ENCODE results near the gene RIOX2.
A peak's percentile ranks its signal among the peaks of the same experiment; 100 is the strongest.

Gene RIOX2

DNA sequence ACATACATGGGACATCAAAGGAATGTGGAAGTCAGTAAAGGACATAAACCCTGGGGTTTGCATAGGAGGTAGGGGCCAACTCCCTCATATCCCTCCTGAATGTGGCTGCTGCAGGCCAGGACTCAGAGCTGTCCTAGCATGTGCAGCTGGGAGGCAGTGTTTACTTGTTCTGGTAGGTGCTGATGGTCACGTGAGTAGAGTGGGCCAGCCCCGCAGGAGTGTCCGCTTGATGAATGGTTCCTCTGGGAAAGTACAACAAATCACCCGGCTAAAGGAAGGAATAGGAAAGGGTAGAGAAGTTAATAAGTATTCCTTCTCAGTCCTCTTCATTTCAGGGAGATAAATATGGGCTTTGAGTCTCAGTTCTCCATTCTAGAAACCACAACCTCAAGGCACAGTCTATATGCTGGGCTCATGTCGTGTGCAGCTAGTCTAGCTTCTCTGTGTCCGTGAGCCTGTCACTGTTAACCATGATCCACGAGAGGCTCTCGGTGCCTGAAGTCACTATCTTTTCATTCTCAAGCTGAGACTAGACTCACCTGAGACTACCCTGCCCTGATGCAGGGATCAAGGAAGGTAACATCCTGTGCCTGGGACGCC, 17.9 kb downstream of the RIOX2 start:
- DNase-seq (ENCODE audit: low read depth), result no peak

DNA sequence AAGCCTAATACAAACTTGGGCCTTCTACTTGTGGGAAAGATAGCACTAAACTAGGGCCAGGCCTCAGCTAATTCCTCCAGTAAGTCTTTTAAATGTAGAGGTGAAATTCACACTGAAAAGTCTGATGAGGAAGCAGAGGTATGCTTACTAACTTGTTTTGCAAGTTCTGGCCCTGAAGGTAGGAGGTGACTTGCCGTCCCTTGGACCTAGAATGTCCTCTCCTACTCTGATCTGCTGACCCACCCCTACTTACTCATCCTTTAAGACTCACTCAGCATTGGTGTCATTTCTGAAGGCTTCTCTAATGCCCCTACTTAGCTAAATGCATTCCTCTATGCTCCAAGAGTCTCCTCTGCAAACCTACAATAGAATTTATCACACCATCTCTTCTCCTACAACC, 19.4 kb downstream of the RIOX2 start:
- DNase-seq (ENCODE audit: low read depth), result no peak

DNA sequence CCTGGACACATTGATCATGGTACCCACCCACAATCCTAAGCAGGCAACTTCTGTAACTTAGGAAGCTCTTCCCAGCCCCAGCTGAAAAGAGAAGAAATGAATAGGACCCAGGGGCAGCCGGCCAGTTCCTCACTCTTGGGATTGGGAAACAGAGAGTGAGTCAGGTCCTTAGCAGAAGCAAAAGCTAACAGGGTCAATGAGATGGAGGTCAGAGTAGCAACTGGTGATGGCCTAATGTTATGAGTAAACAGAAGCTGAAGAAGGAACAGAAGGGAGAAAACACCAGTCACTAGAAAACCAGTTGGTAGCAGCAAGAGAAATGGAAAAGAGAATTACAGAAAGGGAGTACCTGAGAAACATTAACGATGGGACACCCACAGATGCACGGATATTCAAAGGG, 20.0 kb downstream of the RIOX2 start:
- peak; percentile 96 for DNase-seq (ENCODE audit: low read depth)

DNA sequence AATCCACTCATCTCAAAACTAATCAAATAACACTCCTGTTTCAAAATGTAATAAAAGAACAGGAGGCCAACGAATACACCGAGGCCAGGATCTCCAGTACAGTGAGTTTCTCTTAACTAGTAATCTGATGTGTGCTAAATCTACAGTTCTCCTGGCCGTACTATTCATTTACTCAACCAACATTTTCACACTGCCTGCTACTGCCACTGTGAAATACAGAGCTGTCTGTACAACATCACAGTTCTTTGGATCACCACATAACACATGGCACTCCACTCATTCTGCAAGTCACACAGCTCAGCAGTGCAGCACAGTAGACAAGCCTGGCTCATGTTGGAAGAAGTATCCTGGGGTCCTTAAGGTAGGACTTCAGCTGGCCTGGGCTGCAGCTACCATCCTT, 21.9 kb downstream of the RIOX2 start:
- no peak for DNase-seq (ENCODE audit: low read depth)

DNA sequence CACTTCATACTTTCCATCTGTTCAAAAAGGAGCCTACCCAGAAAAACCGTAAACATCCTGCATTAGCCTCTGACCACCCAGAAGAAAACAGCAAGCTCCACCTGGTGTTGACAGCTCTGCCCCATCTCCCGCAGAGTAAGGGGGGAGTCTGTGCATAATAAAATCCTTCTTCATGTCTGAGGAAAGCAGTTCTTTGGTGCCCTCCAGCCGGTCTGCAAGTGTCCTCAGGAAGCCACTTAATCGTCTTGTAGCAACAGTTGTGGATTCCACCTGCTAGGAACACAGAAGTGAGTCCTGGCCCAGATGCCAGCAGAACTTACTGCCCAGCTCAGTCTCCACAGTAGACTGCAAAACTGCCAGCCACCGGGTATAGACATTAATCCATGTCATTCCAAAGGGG, 22.5 kb downstream of the RIOX2 start:
- DNase-seq (ENCODE audit: low read depth), result no peak

DNA sequence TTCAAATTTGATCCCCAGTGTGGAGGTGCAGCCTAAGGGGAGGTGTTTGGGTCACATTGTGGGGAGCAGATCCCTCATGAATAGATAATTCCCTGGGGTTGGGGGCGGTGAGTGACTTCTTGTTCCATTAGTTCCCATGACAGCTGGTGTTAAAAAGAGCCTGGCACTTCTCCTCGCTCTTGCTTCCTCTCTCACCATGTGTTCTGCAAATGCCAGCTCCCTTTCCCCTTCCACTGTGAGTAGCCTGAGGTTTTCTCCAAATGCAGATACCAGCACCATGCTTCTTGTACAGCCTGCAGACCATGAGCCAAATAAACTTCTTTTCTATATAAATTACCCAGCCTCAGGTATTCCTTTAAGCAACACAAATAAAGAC, 23.1 kb downstream of the RIOX2 start:
- DNase-seq (ENCODE audit: low read depth), result no peak

DNA sequence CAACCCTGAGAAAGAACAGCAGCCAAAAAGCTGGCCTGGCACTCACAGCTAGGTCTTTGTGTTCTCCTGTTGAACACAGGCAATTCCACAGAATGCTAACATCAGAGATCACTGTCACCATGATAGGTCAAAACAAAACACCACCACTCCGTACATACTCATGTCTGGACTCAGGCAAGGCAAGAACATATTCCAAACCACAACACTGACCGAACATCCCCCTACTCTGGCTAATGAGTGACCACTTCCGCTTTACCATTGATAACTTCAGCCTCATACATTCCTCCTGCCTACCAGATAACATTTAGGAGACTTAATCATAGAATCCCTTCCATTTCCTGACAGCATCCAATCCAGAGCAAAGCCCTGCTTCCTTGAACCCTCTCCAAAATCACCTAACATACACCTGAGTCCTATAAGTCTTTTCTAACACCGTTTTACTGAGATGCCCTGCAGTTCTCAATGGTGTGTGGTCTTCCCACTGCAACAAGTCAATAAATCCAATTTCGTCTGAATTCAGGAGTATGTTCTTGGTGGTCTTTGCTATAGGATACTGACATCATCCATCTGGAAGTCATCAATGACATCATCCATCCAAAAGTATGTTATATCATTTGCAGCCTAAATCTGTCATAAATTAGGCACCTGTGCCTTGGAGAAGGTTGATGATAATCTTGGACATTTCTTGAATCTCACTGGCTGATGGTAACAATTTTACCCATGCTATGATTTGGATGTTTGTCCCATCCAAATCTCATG, 23.7 kb downstream of the RIOX2 start:
- DNase-seq (ENCODE audit: low read depth), result no peak

DNA sequence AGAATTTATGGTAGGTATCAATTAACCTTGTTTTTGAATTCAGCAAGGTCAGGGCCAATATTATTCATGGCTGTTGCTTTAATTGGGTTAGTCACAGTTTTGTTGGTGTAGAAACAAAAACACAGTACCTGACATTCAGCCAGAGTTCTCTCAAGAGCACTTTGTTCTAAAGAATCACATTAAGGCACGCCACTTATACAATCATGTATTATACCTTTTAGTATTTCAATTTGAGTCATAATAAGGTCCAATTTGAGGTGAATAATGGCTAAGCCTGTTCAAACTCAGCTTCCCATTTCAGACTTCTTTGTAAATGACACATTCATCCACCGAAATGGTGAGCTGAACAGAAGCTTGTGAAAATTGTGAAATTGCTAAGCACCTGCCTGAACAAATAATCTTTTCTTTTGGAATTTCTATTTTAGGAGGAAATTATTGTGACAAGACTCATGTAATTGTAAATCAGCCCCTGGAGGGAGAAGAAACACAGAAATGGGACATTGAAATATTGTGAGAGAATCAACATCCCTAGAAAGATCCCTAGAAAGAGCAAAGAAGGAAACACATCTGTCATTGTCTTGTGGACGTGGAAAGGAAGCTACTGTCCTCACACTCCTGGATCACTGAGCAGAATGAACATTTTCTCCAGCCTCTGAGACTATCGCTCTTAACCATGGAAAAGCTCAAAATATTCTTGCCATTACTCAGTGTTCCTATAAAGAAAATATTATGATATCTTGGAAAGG, 29.3 kb downstream of the RIOX2 start:
- DNase-seq (ENCODE audit: low read depth), result no peak

DNA sequence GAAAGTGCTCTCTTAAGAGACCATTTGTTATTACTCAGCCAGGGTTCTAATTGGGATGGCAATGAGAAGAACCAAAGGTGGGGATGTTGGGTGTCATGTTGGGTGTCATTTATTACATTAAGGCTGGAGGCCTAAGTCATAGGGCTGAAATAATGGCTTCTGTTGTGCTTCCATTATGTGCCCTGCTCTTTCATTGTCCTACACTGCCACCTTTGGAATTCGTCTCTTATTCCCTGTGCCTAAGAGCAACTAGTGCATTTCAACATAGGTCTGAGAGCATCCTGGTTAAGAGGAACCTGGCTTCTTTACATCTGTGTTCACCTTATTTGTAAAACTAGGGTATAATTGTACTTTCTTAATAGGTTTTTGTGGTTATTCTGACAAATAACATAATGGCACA, 32.2 kb downstream of the RIOX2 start:
- no peak for DNase-seq (ENCODE audit: low read depth)

DNA sequence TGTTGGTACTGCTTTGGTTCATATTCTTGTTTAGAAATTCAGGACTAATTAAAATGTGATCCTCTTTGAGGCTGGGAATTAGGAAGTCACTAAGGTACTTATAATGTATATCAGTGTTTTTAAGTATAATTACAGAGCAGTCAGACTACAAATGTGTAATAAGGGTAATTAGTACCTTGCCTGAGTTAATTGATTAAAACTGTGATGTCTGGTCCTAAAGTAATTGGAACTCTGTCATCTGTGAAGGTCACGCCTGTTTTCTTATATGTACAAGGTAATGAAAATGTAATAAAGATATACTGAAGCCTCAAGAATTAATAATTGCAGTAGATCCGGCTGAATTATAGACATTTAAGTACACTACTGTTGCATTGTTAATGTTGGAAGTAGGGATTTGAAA, 32.8 kb downstream of the RIOX2 start:
- no peak for DNase-seq (ENCODE audit: low read depth)

DNA sequence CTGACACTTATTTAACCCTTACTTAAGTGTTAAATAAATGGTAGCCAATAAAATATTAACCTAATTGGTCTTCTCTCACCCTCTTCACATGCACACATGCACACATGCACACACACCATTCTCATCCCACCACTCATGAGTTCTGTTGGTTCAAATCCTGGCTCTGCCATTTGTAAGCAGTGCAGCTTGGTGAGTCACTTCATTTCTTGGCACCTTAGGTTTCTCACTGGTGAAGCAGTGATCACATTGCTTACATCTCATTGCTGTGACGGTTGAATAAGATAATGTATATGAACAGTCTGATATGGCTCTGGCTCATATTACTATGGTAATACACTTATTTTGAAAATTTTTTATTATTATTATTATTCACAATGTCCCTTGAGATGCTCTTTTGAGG, 33.8 kb downstream of the RIOX2 start:
- no peak for DNase-seq (ENCODE audit: low read depth)

DNA sequence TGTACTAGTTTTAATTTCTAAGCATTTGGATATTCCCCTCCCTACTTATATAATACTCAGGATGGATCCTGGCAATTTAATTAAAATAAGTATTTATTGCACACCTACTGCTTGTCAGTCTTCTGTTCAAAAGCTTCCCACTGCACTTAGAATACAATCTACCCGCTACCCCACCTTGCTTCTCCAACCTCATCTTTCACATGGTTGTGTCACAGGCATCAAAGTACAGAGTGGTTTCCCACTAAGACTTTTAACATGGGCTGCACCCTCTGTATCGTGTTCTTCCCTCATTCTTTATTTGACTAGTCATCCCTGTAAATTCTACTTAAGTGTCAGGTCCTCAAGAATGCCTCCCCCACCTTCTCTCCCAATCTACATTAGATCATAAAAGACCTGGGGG, 35.0 kb downstream of the RIOX2 start:
- peak; percentile 23 for DNase-seq (ENCODE audit: low read depth)

DNA sequence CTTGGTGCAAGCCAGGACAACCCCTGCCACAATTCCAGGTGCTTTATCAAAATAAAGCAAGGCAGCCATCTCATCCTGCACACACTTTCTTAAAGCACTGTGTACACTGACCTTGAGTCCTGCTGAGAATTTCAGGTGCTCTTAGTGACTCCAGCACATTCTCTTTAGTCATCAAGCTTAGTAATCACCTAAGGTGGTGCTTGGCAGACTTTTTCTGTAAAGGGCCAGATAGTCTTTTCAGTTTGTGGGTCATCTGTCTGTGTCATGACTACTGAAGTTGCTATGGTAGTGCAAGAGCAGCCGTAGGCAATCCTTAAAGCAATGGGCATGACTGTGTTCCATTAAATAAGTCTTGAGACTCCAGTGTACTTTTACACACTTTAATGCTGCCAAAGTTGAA, 36.4 kb downstream of the RIOX2 start:
- no peak for DNase-seq (ENCODE audit: low read depth)

DNA sequence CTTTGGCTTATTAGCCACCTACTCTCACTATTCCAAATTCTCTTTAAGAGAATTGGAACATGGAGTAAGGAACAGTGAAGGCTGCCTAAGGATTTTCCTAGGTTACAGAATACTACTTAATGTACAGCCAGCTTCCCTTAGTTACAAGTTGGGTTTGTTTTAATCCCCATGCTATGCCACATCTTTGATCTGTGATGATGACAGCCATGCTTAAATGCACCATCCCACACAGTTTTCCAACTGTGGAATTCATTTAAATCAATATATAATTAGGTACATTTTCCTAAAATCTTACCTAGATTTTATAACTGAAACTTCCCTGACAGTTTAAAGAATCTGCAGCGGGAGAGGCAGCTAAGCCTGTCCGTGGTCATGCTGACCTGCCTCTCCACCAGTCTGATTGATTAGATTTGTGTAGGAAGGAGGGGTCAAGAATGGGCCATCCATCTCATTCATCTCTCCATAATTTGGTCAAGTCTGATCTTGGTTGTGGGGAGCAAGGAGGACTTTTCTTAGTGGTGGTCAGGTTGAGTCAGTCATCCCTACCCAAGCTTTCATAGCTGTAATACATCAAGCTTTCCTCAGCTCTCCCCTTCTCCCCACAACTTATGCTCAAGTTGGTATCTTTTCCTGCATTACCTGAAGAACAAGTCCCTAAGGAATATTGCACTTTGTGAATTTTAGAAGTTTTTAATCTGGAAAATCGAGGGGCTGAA, 37.1 kb downstream of the RIOX2 start:
- no peak for DNase-seq (ENCODE audit: low read depth)

DNA sequence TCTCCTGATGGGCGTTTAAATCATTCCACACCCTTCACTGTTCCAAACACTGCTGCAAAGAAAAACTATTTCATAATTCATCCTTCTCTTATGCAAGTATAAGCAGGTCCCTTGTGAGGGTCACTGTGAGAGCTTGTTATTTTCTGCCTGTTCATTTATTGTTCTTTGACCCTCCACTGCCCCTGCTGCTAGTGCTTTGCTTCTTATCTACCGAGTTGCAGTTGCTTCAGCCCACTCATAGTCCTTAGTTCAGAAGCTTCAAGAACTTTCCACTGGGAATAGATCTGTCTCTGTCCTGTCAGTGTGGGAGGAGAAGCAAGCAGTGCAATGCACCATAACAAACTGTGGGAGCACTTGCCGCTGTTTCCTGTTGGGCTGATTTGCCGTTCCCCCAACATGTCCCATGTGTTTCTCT, 39.8 kb downstream of the RIOX2 start:
- DNase-seq (ENCODE audit: low read depth), result peak; percentile 80

DNA sequence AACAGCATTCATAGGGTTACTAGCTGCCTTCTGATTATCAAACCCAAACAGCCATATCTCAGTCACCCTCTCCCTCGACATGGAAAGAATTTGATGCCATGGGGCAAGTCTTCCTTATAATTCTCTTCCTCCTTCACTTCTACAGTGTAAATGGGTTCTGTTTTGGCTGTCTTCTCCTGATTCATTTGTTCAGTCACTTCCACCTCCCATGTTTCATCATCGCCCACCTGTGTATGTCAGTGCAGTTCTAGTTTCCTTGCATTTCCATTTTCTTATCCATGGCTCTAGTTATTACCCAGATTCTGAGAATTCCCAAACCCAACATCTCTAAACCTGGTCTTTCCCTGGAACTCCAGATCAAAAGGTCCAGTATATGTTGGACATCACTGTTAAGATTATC, 41.0 kb downstream of the RIOX2 start:
- DNase-seq (ENCODE audit: low read depth), result no peak

DNA sequence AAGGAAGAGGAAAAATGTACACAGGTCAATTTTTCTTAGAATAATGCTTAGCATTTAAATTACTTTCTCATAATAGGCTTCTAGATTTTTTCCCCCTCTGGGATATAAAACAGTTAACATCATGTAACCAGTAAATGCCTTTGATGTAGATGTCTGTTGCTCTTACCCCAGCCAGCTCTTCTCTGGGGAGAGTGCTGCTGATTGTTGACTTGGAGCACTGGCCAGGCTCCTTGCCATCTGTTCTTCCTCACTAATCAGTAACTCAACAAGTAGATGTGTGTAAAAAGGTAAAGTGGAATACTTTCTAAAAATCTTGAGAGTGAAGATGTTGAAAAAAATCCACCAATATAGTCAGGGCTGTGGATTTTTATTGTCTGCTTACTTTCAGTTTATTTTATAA, 42.2 kb downstream of the RIOX2 start:
- DNase-seq (ENCODE audit: low read depth), result no peak

DNA sequence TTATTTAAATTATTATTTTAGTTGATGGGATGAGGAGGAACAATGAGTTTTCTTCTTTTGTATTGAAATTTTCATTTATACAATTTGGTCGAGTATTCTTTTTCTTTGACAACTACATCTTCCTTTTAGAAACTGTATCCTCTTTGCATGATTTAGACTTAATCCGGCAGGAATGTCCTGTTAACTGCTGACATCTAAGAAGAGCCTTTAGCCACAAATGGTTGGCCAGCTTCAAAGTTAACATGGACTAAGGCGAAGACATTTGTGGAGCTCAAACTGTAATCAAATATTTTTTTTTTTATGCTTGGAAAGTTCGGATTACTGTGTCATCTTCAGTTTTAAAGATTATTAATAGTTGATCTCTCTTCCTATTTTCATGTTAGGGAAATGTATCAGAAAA, 43.2 kb downstream of the RIOX2 start:
- no peak for DNase-seq (ENCODE audit: low read depth)

DNA sequence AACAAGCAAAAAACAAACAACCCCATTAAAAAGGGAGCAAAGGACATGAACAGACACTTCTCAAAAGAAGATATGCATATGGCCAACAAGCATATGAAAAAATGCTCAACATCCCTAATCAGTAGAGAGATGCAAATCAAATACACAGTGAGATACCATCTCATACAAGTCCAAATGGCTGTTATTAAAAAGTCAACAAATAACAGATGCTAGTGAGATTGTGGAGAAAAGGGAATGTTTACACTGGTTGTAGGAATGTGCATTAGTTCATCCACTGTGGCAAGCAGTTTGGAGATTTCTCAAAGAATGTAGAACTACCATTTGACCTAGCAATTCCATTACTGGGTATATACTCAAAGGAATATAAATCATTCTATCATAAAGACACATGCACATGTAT, 44.5 kb downstream of the RIOX2 start:
- peak; percentile 21 for DNase-seq (ENCODE audit: low read depth)

DNA sequence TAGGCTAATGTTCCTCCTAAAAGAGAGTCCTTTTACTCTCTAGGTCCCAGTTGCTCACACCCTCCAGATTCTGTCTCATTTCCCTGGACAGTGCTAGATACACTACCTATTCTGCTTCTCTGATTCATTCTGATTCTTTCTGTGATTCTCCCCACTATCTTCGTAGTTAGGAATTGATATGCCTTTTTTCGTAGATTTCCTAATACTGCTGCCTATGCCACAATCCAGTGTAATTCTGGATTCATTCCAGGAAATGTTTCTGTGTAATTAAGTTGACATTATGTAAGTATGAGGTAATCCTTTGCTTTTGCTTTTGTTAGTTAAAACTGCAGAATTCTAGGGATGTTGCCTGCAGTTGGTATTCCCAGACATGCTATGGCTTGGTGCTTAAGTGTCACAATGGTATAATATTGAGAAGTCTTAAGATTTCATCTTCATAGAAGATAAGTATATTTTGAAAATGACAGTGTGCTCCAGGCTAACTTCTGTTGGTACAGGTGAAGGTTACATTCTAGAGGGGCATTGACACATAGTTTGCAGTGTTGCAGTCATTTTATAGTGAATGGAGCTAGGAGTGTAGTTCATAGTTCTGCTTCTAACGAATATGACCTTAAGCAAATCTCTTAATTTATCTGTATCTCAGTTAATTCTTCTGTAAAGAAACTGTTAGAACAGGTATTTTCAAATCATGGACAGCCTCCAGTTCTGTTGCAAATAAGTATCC, 54.3 kb downstream of the RIOX2 start:
- DNase-seq (ENCODE audit: low read depth), result peak; percentile 75

DNA sequence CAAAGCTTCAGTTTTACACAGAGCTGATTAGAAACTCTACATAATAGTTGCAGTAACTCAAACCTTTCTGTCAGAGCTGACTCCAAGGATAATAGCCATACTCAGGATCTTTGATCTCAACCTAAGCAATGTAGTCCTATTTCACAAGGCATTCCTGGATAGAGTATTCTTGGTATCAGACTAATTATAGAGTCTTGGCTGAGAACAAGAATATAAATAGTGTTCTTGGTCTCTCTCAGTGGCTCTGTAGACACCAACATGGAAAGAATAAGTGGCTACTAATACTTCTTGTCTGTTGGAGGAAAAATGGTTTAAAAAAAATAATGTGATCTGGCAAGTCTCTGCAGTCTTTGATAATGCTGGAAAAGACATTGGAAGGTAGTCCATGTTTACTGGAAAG, 55.7 kb downstream of the RIOX2 start:
- no peak for DNase-seq (ENCODE audit: low read depth)

DNA sequence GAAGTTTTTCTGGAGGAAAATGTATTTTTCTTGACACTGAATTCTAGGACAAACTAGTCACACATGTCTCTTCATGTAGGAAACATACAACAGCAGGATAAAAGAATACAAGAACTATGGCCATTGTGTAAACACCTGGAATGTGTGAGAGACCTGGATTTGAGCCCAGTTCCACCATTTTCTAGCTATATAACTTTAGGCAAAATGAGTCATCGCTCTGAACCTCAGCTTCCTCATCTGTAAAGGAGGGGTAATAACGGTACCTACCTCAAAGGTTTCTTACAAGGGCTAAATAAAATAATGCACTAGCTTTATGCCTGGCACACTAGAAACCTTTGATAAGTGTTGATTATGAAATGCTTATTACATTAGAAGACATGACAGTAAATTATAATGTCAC, 57.8 kb downstream of the RIOX2 start:
- DNase-seq (ENCODE audit: low read depth), result no peak
